Activated CD4-positive, alpha-beta T cell treated with anti-CD3 and anti-CD28 coated beads, Interleukin-2, amount 50 U/mL, for 4 hours (primary cell): Measurements from ENCODE around the gene PHF2.

Experiments used
- DNase-seq, 2 experiments: peaks; one replicate each; pipeline ENCODE4 v3.0.0-alpha.2; 2020

PHF2 gene

DNA sequence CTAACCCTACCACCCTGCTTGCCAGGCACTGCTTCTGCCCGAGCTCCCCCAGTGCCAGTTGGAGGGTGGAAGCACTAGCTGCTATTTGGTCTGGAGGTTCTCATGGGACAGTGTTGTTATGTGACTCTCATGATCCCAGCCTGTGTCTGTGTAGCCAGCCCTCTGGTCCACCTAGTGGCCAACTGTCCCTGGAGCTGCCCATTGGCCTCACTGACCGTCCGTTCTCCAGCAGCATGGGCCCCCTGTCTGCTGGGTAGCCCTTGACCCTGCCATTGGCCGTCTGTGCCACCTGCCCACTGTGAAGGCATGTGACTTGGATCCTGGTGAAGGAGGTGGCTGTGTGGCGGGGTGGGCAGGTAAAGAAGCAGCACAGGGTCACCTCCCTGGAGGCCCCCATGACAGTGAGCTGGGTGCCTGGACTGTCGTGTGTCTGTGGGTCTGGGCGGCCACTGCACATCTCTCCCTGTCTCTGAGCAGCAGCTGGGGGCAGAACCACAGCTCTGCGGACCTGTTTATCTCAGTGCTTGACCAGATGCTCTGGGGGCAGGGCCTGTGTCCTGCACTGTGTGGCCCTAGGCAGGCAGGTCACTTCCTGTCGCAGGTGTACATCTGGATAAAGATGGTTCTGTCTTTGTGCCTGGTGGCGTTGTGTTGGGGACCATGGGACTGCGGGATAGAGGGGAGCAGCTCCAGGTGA, 11.4 kb downstream of the PHF2 start:
- DNase-seq, result no peak

- no peak for DNase-seq
Observed at GRCh38 chr9:93588641-93589609, 12.5 kb downstream of the PHF2 start.

DNA sequence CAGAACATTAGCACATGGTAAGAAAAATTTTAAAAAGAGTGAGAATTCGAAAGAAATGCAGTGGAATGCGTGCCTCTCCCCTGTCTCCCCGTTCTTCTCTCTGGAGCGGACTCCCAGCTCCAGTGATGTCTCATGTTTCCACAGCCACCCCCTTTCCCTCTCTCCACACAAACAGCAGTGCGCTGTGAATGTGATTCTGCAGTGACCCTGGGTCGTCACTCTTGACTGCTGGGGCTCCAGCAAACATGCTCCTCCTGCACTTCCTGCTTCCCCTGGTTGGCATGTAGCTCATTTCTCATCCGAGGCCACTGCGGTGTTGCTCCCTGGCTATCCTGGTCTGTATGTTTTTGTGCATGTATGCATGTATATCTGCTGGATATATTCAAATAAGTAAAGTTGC, 13.3 kb downstream of the PHF2 start:
- DNase-seq, result no peak

- DNase-seq, result no peak
Observed at GRCh38 chr9:93590609-93591234, 14.3 kb downstream of the PHF2 start.

- DNase-seq, result no peak
Observed at GRCh38 chr9:93591301-93592007, 15.1 kb downstream of the PHF2 start.

DNA sequence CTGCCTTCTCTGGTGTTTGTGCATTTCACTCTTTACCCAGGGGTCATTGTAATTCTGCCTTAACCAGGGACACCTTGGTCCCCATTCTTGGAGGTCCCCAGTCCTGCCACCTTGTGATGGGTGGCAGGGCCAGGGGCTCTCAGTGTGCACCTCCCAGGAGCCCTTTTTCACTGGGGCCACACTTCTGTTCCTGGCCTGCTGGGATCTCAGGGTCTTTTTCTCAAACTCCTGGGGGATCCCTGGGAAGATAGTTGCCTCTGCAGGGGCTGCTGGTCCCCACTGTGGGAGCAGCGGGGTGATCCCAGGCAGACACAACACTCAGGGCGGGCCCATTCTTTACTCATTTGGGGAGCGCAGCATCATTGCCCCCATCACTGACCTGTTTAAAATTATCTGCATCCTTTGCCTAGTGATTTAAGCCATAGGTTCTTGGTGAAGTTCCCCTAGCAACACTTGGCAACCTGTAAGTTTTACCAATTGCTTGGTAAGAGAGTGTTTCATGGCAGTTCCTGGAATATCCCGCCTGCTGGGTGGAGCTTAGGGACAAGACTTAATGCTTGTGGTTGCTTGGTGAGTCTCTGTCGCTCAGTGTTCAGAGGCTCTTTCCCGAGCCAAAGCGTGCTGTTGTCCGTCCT, 15.7 kb downstream of the PHF2 start:
- DNase-seq, result no peak

- no peak for DNase-seq
Observed at GRCh38 chr9:93592643-93593021, 16.2 kb downstream of the PHF2 start.

DNA sequence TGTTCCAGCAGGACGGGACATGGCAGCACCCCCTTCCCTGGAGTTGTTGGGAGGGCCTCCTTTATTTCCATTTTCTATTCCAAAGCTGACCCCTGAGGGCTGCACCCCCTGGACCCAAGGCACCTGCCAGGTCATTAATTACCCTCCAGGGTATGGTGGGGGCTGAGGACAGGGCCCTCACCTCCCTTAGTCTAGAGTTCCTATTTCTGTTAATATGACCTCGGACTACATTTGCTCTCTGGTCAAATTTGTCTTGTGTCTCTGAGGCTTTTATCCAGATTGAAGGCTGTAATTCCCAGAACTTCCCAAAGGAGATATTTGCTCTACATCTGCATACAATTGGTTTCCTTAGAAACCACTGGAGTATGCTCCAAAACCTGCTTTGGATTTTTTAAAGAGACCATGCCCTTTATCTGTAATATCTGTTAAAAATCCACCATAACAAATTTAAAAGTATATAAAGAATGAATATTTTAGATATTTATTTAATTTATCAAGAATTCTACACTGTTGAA, 16.8 kb downstream of the PHF2 start:
- DNase-seq, result no peak

DNA sequence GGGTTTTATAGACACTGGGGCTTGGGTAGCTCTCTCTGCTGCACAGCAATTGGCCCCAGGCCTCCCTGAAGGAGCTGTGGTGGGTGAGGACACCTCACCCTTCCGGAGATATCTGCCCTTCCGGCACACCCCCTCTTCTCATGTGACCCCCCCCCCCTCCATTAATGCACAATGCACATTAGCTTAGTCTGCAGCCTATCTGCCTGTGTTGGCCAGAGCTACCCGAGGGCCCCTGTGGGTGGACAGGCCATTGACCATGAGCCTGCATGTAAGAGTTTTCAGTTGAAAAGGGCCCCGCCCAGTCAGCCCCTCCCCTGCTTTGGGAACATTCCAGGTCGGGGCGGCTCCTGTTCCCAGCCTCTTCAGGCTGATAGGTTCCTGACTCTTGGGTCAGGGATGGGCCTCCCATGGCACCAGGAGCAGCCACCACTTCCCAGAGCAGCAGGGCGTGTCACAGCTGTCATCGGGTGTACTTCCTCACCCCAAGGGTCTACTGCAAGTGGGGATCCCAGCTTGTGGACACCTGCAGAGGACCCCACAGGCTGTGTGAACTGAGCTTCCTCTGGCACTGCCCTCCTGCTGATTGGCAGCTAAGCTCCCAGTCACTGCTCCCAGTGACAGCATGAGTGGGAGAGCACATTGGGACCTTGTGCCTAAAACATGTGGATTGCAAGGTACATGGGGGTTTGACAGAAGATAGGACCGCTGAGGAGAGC, 17.8 kb downstream of the PHF2 start:
- DNase-seq, result no peak

DNA sequence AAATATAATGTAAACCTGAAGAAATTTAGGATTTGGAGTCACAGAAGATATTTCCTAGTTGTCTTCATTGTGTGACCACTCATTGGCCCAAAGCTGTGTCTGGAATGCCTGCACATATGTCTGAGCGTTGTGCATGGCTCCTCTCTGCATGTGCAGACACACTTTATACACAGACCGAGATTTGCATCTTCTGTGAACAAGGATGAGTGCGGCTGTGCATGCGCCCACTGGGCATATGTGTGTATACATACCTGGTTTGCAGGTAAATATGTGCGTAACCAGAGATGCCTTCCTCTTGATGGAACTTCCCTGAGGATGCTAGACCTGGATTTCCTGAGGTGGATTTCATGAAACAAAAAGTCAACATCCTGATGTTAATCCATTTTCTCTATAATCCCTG, 19.1 kb downstream of the PHF2 start:
- no peak for DNase-seq

DNA sequence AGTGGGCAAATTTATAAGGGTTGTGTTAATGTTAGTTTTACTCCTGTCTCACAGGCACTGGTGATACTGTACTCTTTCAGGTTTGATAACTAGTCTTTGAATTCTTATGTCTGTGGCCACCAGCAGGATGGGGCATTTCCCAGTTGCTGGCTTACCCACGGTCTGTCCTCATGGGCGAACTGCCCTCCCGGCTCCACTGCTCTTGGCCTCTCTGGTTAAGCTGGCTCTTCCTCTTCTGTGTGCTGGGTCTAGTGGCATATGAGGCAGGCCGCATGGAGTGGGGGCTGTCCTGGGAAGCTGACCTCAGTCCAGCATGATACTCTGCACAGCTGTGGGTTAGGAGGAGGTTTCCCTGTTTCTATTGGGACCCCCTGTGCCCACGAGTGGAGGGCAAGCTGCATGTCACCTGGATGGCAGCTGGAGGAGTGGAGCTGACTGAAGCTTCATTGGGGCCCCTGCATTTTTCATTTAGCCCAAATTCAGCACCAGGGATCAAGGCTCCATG, 19.5 kb downstream of the PHF2 start:
- DNase-seq, result no peak

- DNase-seq, result no peak
Observed at GRCh38 chr9:93596399-93596798, 20.0 kb downstream of the PHF2 start.

DNA sequence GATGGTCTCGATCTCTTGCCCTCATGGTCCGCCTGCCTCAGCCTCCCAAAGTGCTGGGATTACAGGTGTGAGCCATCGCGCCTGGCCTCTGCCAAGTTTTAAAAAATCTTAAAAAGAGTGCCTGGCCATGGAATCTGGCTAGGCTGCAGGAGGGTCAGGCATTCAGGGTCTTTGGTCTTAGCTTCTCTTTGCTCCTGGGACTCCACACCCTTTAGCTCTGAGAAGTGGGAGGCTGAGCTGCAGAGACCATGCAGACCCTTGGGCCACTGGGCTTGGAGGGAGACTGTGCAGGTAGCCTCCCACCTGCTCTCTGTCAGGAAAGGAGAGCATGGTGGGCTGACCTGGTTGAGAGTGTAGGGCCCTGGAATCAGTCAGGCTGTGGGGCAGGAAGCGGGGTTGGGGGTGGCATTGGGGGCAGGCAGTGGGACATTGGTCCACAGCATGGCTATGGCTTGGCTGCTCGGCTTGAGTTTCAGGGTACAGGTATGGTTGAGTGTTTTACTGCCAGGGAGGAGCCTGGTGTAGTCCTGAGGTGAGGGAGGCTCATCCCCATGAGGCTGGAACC, 20.8 kb downstream of the PHF2 start:
- no peak for DNase-seq

- no peak for DNase-seq
Observed at GRCh38 chr9:93597871-93598646, 21.7 kb downstream of the PHF2 start.

GRCh38 chr9:93598647-93599241, 22.4 kb downstream of the PHF2 start:
- DNase-seq, result no peak

GRCh38 chr9:93599571-93600403, 23.4 kb downstream of the PHF2 start:
- no peak for DNase-seq

GRCh38 chr9:93600504-93600903, 24.1 kb downstream of the PHF2 start:
- no peak for DNase-seq

DNA sequence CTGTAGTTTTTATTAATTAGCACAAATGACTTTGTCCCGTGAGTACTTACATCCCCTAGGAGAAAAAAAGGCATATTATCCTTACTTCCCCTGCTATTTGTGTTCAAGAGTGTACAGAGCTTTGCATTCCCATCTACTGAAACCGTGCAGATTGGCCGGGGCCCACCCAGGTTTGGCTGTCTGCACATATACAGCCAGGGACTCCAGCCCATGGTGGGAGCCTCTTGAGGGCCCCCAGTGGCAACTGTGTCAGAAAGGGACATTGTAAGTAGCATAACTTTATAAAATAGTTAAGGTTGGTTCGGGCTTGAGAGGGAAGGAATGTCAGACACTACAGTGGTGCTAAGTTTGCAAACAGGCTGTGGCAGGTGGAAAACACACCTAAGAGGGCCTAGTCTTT, 24.7 kb downstream of the PHF2 start:
- DNase-seq, result no peak

DNA sequence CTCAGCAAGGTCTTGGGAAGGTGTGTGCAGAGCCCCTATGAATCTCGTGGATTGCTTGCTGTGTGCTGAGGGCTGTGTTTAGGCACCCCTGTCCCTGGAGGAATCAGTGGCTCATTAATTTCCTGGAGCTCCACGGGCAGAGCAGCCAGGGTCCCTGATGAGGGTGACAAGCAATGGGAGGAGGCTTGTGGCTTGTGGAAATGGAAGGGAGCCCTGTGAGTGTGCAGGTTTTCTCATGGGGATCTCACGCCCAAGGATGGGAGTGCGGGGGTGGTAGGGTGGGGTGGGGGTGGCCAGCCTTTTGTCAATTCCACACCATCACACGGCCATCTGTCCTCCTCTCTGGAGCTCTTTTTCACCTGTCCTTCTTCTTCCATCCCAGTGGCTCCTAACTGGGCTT, 25.3 kb downstream of the PHF2 start:
- DNase-seq, result no peak
